Brain pericyte (primary cell): ENCODE data around the gene BTBD19.
"Not testable (repeated sequence)": the region's sequence is repeated elsewhere in the genome, so short reads cannot be mapped to it uniquely, and the experiment has no call there.

Experiments used
- DNase-seq: peaks from one replicate; pipeline ENCODE4 v3.0.0-alpha.2; 2012; ENCODE audit warnings: low read depth, low spot score

Gene BTBD19, protein sequence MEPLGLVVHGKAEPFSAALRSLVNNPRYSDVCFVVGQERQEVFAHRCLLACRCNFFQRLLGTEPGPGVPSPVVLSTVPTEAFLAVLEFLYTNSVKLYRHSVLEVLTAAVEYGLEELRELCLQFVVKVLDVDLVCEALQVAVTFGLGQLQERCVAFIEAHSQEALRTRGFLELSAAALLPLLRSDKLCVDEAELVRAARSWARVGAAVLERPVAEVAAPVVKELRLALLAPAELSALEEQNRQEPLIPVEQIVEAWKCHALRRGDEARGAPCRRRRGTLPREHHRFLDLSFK

DNA sequence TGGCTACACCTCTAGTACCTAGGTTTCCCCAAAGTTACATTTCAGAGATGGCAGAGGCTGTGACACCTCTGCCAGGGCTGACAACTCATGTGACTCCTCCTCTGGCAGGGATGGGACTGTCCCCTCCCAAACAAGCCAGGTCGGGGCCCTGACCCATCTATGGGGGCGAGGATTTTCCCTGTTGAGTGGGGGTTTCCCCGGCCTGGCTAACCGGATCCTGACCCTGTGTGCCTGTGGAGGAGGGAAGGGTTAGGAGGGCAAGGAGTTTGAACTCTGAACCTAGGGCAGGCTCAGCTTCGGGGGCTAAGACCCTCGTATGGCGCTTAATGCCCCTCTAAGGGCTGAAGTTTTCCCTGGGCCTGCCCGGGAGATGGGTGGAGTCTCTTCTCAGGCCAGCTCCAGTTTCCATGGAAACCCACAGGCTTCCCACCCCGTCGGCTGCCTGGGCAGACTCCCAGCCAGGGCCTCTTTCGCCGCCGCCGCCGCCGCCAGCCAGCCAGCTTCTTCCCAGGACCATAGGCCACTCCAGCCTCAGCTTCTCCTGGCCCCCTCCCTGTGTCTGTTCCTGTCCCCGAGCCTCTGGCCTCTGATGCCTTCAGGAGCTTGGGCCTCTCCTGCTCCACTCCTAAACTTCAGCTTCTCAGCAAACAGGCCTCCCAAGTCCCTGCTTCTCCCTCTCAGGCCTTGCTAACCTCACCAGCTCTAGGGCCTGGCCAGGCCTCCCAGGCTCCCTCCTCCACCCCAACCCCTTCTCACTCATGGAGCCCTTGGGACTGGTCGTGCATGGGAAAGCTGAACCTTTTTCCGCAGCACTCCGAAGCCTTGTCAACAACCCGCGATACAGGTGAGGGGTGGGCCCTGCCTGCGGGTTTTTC is at the start of gene BTBD19:
Gene BTBD19 (plus strand): TSS at position 461 of the 875 bp plus-strand sequence. CDS start 298 bp downstream, at position 759.
- no peak for DNase-seq

DNA sequence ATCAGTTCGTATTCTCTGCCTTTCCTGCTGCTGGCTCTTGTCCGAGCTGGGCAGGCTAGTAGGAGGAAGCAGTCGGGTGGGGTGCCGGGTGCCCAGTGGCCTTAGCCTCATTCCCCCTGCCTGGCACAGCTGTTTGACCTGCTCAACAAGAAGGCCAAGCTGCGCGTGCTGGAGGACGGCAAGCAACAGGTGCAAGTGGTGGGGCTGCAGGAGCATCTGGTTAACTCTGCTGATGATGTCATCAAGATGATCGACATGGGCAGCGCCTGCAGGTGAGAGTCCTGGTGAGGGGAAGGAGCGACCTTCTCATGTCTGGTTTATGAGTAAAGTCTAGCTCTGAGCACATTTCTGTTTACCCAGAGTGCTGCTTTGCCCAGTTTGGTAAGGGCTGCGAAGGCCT is 49.2 kb upstream of the BTBD19 start:
- DNase-seq, result no peak

DNA sequence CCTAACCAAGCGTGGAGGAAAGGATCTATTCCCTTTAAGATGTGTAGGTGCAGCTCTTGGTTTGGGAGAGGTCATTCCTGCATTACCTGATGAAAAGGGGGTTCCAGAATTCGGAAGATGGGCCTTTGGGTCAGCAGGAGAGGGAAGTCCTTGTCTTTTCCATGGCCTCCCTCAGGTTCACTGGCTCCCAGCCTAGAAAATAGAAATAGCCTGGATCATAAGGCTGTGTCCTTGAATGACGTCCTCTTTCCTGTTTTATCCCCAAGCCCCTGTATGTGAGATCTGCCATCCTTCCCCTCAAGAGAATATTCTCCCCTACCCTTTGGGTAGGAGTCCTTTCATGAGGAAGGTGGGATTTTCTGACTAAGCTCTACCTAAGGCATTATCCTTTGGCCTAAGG is 47.4 kb upstream of the BTBD19 start:
- no peak for DNase-seq

DNA sequence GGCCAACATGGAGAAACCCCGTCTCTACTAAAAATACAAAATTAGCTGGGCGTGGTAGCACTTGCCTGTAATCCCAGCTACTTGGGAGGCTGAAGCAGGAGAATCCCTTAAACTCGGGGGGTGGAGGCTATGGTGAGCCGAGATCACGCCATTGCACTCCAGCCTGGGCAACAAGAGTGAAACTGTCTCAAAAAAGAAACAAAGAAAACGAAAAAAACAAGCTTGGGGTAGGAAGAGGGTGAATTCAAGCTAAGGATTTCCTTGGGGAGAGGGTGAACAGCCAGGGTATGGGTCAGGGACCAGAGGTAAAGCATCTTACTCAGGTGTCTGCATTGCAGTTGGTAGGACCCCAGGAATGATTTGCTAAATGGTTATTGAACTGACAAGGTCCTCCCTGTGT is 41.9 kb upstream of the BTBD19 start:
- not testable (repeated sequence) for DNase-seq

DNA sequence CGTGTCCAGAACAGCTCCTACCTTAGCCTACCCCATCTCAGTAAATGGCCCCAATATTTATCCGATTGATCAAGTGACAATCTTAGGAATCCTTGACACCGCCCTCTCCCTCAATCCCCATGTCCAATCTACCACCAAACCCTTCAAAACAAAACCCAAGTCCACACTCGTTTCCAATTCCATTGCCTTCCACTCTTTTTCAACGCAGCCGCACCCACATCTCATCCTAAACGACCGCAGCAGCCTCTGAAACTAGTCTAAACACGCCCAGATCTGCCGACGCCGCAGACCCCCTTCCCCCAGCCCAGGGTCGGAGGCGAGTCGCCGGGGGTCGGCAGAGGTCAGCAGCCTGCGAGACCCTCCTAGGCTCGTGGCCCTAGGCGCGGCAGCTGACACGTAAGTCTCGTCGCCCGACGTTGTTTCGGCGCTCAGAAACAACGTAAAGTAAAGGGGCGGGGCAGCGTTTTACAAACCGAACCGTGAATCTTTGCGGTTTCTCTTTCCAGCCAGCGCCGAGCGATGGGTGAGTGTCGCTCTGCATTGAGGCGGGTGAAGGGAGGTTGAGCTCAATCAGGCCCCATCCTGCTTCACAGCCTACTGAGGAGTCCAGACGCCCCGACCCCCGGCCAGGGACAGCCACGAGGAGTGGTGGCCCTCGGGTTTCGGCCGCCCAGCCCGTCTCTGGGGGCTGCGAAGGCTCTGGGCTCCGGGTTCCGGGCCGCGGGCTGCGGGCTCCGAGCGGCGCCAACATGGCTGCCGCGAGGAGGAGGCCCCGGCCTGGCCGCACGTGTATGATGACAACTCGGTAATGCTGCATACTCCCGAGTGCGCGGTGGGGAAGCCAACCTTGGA is 33.0 kb upstream of the BTBD19 start, which contains the start of gene RPS8:
Gene RPS8 (plus strand): TSS at position 463 of the 852 bp plus-strand sequence. CDS start 57 bp downstream, at position 520.
- peak; percentile 75 for DNase-seq

DNA sequence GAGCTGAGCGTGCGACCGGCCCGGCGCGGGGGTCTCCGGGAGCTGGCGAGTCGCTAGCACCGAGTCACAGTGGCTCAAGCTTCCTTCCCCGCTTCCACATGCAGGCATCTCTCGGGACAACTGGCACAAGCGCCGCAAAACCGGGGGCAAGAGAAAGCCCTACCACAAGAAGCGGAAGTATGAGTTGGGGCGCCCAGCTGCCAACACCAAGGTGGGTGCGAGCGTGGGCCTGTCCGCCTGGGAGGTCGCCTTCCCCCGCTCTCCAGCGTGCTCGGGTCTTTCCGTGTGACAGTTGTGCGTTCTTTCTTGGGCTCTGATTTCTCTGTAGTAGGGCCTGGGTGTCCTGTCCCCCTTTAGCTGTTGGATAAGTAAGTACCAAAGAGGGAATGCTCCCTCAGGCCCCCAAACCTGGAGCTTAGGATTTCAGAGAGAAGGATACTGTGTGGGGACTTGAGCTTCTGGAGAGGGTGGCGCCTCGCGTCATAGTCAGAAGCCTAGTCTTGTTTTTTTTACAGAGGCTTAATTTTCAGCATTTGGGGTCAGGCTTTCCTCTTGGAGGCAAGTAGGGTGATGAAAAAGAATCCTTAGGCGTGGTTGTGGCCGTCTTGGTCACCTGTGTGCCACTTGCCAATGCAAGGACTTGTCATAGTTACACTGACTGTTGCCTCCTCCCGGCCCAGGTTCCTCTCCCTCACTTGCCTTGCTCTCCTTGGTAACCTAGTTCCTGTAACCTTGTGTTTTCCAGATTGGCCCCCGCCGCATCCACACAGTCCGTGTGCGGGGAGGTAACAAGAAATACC is 32.2 kb upstream of the BTBD19 start:
- no peak for DNase-seq

DNA sequence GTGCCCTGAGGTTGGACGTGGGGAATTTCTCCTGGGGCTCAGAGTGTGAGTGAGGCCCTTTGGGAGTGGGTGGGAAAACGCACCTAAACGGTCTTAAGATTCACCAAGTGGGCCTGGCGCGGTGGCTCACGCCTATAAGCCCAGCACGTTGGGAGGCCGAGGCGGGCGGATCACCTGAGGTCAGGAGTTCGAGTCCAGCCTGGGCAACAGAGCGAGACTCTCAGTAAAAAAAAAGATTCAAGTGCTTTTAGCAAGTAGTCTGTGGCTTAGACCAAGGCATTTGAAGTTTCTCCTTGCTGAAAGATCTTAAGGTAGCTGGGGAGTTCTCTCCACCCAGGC is 31.6 kb upstream of the BTBD19 start:
- no peak for DNase-seq

DNA sequence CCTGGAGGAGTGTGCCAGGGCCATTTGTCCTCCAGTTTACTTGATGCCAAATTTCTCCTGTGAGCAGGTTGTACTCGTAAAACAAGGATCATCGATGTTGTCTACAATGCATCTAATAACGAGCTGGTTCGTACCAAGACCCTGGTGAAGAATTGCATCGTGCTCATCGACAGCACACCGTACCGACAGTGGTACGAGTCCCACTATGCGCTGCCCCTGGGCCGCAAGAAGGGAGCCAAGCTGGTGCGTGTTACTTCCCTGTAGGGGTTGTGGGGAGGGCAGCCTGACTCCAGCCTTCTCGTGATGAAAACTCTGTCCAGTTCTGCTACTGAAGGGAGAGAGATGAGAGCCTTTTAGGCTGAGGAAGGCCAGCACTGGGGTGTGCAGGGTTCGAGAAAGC is 30.8 kb upstream of the BTBD19 start:
- DNase-seq, result no peak

DNA sequence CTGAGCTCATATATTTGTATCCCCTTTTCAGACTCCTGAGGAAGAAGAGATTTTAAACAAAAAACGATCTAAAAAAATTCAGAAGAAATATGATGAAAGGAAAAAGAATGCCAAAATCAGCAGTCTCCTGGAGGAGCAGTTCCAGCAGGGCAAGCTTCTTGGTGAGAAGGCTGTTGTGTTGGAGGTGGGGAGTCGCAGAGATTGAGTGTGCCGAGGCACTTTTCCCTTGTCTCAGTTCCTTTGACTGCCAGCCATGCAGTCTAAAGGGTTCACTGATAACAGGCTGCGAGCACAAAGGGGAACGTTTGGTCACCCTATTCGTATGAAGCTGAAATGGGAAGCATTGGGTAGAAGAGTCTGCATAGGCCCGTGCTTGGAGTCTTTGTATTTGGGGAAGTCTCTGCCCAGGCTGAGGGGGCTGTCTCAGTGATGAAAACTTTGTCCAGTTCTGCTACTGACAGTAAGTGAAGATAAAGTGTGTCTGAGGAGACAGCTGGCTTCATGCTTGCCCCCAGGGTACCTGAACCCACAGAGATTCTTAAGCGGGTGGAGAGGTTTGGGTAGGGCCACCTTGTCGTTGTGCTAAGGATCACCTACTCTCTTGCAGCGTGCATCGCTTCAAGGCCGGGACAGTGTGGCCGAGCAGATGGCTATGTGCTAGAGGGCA is 30.2 kb upstream of the BTBD19 start:
- no peak for DNase-seq

DNA sequence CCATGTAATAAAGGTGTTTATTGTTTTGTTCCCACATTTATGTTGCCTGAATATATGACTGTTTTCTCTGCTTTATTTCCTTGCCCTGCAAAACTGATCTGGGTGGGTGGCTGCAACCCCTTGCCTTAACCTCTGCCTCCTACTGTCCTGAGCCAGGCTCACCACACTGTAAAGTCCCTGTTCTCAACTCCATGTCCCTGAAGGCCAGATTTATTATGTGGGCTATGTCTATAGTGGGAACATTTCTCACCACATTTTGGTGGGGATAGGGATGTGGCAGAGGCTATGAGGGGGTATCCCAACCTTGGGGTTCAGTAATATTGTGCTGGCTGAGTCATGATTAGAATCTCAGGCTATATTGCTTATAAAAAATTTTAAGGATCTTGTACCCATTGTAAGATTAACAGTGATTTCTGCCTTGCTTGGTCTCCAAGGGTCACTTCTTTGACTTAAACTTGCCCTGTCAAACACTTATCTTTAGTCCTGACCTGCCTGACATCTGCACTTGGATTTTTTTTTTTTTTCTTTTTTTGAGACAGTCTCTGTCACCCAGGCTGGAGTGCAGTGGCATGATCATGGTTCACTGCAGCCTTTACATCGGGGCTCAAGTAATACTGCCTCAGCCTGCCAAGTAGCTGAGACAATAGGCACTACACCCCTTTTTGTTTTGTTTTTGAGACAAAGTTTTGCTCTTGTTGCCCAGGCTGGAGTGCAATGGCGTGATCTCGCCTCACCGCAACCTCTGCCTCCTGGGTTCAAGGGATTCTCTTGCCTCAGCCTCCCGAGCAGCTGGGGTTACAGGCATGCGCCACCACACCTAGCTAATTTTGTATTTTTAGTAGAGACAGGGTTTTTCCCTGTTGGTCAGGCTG is 29.4 kb upstream of the BTBD19 start:
- no peak for DNase-seq

DNA sequence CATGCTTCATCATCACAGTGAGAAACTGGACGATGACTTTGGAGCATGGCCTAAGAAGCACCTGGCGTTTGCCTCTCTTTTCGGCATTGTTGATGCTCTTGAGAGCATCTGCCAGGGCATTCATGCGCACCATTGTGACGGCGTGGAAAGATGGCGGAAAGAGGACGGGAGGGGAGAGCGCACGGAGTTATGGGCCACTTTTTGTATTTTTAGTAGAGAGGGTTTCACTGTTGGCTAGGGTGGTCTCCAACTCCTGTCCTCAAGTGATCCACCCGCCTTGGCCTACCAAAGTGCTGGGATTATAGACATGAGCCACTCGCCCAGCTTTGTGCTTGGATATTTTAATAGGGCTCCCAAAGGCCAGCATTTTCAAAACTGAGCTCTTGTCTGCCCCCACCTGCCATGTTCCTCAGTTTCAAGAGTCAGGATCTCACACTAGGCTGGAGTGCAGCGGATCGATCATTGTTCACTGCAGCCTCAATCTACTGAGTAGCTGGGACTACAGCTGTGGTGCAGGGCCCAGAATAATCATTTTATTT is 27.7 kb upstream of the BTBD19 start:
- no peak for DNase-seq

DNA sequence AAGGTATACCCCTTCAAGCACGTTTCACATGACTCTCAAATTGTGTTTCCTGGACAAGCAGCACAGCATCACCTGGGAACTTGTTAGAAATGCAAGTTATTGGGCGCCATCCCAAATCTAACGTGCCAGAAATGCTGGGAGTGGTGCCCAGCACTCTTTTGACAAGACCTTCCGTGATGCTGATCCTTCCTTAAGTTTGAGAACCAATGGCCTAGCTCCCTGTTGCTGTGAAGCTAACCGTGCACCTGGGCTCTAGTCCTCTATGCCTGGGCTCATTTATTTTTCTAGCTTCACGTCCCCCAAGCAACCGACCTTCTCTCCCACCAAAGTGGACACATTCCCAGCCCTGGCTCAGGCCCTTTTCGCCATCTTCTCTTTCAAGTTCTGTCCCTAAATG is 24.6 kb upstream of the BTBD19 start:
- no peak for DNase-seq

DNA sequence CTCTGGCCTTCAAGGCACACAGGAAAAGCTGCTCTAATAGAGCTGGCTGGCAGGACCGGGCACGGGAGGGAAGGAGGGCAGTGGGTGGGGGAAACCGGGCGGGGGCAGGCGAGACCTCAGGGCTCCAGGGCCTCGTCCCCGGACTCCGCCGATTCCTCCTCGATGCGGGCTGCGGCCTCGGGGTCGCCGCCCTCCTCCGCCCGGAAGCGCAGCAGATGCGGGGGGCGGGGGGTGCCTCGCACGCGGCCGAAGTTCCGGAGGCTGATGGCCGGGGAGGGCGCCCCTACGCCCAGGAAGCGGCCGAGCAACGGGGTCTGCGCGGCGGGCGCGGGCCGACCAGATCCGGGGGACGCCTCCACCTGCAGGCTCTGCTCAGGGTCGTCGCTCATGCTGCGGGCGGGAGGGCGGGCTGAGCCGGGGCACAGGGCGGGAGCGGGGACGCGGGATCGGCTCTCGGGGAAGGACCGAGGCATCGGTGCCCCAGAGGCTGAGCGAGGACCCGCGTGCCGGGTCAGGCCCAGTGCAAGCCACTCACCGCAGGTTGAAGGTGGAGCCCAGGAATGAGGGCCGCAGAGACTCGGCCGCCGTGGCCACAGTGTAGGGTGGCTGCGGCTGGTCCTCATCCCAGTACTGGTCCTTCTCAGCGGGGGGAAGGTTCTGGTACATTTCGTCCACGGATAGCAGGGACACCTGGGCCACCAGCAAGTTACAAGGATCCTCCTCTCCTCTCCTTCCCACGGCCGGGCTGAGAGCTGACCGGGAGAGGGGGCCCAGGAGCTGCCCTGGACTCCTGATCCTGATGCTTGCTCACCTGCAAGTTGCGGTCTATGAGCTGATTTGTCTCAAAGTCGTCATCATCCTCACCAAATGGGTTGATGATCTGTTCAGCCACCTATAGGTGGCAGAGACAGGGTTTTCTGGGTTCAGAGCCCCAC is 24.0 kb upstream of the BTBD19 start:
- DNase-seq, result no peak

DNA sequence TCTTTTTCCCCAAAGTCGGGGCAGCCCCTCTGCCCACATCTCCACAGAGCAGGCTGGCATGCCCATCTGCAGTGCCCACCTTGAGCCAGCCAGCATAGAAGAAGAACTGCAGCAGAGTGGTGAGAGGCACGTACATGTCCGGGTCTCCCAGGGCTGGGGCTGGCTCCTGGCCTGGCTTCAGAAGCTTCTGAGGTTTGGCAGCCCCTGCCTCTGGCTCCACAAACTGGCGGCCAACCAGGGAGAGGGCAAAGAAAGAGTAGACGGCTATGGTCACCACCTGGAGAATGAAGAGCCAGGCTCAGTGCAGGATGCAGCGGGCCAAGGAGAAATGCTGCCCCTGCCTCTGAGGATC is 23.3 kb upstream of the BTBD19 start:
- DNase-seq, result no peak

DNA sequence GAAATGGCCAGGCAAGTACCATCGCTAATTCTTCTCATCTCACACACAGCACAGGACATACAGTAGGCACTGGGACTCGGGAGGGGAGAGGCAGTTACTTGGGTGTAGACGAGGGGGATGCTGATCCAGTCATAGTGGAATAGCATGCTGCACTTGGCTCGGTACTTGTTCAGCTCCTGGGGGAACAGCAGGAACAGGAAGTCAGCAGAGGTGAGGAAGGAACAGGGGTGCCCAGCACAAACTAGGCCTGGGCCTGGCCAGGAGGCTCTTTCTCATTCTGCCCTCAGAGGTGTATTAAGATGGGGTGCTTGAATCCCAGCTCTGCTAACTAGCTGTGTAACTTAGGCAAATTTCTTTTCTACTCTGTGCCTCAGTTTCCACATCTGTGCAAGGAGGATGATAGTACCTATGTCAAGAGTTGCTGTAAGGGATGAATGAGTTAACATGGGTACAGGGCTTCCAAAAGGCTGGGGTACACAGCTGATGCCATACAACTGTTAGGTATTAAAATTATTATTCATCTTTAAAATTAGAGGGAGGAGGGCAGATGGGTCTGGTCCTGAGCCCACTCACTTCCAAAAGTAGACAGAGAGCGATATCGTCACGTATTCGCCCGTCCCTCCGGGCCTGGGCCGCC is 22.7 kb upstream of the BTBD19 start:
- no peak for DNase-seq

DNA sequence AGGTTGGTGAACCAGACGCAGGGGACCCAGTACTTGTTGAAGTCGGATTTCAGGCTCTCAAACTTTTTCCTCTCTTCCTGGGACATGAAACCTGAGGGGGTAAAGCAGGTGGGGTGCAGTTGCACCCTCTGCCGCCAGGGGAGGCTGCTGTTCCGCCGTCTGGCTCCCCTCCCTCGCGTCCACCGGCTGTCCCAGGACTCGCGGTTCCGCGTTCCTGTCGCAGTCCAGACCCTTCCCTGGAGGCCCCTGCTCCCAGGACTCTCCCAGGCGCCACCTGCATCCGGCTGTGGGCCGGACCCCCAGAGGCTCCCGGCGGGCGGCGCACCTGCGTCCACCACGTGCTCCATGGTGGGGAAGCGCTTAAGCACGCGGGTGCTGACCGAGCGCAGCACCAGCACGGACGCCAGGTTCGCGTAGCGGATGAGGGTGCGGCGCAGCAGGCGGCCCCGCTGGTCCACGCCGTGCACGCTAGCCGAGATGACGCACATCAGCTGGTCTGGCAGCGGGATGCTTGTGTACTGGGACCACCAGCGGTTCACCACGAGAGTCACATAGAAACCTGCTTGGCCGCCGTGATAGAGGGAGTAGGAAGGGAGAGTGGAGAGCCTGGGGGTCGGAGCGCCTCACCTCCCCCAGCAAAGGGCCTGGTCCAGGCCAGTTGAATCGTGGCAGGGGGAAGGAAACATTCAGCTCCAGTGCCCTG is 22.0 kb upstream of the BTBD19 start:
- DNase-seq, result peak; percentile 95

DNA sequence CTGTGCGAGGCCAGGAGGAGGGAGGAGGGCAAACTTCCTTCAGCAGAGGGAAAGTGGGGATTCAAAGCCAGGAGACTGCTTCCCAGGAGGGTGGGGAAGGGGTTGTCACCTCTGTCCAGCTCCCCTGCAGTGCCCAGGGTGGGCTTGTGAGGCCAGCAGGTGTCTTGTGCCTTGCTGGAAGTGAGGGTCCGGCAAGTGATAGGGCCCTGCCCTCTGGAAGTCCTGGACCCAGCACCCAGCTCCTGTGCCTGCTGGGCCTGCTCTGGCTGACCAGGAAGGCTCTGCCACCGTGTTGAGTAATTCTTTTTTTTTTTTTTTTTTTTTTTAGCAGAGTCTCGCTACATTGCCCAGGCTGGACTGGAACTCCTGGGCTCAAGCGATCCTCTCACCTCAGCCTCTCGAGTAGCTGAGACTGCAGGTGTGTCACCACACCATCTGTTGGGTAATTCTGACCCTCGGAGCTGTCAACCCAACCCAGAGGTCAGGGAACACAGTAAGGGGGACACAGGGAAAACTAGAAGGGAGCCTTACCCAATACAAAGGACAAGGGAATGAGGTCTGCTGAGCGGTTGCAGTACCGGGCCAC is 21.4 kb upstream of the BTBD19 start:
- DNase-seq, result no peak
